NCI-H1105 treated with DMSO at 0.1 percent for 48 hours (cell line): ENCODE data around the gene USP31.
"Not testable (repeated sequence)": the region's sequence is repeated elsewhere in the genome, so short reads cannot be mapped to it uniquely, and the experiment has no call there.

ENCODE experiments used
- DNase-seq: peaks from one replicate; lab custom pipeline; 2025; lab: John Stamatoyannopoulos, UW

Gene USP31

DNA sequence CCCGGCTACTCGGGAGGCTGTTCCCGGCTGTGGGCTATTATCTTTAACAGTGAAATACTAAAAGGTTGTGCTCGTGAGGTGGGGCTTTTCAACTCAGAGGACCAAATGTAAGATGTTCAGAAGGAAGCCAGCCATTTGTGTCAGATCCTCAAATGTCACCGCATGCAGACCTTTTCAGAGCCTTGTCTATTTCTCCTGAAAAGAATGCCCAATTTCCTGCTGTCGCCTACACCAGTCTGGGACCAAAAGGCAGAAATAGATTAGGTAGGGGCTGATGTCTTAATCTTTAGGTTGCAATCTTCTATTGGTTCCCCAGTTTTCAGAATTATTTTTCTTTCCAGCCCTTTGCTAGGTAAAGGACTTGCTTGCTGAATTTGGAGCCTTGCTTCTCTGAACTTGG, 8.9 kb upstream of the USP31 start:
- DNase-seq: no peak

DNA sequence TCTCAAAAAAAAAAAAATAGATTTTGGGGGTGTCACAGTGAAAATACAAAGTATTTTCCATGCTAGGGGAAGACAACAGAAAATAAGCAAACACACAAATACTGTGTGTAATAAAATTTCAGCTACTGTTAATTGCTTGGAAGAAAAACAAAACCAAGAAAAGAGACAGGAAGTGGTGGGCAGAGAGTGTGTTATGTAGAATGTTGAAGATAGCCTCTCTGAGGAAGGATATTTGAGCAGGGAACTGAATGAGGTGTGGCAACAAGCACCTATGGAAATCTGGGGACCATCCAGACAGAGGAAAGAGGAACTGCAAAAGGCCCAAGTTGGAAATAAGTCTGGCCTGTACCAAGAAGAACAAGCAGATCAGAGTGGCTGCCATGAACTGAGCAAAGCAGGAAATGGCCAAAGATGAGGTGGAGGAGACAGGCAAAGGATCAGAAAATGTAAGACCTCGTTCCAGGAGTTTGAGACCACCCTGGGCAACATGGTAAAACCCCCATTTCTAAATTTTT, 7.8 kb upstream of the USP31 start:
- no peak for DNase-seq

DNA sequence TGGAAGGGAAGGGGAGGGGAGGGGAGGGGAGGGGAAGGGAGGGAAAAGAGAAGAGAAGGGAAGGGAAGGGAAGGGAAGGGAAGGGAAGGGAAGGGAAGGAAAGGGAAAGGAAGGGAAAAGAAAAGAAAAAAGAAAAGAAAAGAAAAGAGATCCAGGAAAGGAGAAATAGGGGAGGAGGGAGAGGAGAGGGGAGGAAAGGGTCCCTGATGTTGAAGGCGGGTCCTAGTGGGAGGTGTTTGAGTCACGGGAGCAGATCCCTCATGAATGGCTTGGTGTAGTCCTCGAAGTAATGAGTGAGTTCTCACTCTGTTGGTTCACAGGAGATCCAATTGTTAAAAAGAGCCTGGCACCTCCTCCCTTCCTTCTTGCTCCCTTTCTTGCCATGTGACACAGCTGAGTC, 6.9 kb upstream of the USP31 start:
- no peak for DNase-seq

DNA sequence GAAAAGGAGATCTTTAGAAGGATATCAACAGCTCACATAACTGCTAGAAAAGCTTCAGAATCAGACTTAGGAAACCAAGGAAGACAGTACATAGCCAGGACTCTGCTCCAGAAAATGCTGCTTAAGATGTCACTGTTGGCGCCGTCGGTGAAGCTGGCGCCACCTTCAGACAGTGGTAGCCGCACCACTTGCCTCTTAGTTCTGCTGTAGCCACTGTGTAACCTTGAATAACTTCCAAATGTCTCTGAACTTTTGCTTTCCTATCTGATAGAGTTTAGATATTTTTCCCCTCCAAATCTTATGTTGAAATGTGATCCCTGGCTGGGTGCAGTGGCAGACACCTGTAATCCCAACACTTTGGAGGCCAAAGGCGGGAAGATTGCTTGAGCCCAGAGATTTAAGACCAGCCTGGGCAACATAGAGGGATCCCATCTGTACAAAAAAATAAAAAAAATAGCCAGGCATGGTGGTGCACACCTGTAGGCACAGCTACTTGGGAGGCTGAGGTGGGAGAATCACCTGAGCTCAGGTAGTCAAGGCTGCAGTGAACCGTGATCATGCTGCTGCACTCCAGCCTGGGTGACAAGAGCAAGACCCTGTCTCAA, 6.3 kb upstream of the USP31 start:
- no peak for DNase-seq

DNA sequence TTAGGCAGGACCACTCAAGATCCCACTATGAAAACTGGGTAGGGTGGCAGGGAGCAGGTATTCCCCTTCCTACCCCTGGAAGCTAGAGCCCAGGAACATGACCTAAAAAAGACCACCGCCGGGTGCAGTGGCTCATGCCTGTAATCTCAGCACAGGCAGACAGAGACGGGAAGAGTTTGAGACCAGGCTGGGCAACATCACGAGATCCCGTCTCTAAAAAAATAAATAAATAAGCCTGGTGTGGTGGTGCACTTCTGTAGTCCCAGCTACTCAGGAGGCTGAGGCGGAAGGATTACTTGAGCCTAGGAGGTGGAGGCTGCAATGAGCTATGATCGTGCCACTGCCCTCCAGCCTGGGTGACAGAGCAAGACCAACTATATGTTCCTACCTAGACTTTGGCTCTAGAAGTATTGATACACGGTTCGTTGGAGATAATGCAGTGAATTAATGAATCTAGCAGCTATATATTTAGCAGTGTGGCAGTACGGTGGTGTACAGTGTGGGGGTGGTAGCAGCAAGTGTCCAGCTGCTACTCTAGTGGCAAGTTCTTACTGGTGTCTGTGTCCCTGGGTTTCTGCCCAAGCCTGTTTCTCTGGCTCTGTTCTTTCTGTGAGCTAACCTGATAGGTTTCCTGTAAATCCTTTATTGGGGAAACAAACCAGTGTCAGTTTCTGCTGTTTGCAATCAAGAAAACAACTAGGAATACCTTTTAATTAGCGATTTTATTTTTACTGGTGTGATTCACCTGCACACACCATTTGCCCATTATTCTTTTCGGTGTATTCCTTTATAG, 3.3 kb upstream of the USP31 start:
- no peak for DNase-seq

DNA sequence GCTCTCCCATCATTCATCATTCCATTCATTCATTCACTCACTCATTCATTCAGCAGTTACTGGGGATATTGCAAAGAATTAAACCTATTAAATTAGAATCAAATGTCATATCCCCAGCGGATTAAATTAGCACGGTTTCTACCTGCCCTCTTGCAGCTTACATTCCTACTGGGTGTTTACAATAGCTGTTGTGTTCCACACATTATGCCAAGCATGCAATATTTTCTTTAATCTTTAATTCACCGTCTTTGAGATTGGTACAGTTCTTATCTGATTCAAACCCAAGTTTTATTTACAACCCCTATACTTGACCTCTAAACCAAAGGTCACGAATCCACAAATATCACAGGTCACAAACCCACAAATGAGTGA, 727 bp upstream of the USP31 start:
- DNase-seq: no peak

DNA sequence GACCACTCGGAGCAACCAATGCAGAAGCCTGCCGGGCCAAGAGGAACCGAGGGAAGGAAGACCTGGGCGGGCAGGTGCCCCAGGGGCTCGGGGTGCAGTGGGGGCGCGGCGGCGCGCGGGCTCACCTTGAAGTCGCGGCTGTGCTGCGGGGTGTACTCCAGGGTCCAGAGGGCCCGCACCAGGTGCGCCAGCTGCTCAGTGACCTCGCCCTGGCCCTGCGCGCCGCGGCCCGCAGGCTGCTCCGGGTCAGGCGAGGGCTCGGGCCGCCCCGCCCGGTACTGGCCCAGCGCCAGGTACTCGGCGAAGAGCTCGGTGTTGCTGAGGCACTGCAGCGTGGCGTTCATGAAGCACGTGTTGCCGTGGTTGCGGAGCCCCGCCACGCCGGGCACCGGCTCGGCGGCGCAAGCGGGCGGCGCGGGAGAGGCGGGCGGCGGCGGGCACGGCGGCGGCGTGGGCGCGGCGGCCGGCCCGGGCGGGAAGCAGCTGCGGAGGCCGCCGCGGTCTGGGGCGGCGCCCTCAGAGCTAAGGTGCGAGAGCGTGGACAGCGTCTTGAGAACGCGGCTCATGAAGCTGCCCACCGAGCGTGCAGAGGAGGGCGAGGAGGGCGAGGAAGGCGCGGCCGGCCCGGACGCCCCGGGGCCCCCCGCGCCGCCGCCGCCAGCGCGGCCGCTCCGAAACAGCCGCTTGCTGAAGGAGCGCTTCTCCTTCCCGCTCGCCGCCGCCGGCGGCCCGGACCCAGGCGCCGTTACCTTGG, 562 bp downstream of the USP31 start:
- DNase-seq: peak; percentile 42

DNA sequence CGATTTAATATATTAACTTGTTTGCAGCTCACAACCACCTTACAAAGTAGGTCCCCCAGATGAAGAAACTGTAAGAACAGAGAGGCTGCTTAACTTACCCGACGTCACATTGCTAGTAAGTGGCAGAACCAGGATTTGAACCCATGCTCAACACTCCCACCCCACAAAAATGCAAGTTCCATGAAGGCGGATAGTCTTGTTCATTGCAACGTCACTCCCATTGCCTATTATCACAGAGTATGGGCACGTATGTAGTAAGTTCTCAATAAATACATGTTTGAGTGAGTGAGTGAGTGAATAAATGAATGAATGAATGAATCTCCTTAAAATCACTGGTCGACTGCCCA, 1.1 kb downstream of the USP31 start:
- DNase-seq: no peak

DNA sequence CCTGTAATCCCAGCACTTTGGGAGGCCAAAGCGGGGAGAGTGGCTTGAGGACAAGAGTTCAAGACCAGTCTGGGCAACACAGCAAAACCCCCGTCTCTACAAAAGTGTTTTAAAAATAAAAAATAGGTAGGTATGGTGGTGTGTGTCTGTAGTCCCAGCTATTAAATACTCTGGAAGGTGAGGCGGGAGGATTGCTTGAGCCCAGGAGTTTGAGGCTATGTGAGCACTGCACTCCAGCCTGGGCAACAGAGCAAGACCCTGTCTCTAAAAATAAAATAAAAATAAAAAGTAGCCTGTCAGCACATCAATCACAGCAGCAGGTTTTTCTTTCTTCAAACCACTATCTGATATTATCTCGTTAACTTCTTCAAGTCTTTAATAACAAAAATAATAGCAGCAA, 1.6 kb downstream of the USP31 start:
- DNase-seq: no peak

DNA sequence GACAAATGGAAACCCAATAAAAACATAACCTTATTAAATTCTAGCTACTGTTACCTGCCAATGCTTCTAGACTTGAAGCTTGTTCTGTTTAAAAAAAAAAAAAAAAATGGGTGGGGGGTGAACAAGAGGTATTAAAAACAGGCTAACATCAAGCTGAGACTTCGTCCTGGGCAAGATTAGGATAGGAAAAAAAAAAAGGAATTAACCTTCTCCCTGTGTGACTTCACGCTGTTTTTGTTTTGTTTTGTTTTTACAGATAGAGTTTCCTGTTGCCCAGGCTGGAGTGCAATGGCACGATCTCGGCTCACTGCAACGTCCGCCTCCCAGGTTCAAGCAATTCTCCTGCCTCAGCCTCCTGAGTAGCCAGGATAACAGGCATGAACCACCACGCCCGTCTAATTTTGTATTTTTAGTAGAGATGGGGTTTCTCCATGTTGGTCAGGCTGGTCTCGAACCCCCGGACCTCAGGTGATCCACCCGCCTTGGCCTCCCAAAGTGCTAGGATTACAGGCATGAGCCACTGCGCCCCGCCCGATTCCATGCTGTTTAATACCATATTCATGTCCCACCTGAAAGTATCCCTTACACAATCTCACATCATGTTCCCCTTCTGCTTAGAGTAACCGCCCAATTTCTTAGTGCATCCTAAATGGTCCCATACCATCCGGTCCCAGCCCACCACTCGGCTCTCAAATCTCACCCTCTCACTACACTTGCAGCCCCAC, 2.2 kb downstream of the USP31 start:
- no peak for DNase-seq

DNA sequence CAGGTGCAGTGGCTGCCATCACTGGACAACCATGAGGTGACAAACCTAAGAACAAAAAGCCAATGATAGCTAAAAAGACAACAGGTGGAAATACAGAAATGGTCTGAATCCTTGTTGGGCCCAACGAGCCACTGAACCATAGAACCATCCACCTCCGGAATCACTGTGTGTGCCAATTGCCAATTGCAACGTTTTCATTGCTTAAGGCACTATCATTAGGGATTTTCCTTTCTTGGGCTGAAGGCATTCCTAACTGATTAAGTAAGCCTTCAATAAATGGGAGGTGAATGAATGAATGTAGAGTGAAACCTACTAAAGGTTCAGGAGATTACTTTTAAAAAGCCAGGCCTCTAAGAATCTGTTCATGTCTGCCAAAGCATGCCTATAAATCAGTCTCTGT, 3.6 kb downstream of the USP31 start:
- no peak for DNase-seq

DNA sequence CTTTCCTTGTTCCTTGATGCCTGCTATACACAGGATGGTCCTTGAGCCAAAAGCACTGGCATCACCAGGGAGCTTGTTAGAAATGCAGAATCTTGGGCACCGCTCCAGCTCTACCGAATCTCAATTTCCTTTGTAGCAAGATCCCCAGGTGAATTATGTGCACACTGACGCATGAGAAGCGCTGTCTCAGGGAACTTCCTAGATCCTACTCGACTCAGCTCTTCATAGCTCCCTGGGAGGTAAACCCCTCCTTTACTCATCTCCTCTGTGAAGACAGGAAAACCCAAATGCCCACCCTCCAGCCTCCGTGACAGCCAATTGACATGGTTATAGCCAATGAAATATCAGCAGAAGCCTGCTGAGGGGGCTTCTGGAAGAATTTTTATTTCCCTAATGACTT, 4.1 kb downstream of the USP31 start:
- no peak for DNase-seq

DNA sequence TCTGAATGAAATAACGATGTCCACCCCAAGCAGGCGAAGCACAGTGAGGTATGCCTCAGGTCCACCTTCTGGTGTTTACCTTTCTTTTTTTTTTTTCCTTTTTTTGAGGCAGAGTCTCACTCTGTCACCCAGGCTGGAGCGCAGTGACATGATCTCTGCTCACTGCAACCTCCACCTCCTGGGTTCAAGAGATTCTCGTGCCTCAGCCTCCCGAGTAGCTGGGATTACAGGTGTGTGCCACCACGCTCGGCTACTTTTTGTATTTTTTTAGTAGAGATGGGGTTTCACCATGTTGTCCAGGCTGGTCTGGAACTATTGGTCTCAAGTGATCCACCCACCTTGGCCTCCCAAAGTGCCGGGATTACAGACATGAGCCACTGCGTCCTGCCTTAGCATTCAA, 4.9 kb downstream of the USP31 start:
- not testable (repeated sequence) for DNase-seq

DNA sequence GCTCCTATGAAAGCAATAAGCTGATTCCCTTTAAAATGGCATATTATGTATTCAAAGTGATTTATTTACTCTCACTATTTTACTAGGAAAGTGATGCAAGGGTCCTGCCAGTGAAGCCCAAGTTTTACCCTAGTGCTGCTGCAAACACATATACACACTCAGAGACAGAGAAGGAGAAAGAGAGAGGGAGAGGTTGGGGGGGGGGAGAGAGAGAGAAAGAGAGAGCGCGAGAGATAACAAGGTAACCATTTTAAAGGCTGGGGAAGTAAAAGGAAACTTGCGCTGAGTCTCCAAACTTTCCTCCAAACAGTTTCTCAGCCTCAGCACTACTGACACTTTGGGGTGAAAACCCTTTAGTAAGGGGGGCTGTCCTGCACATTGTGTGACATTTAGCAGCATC, 5.9 kb downstream of the USP31 start:
- DNase-seq: no peak

DNA sequence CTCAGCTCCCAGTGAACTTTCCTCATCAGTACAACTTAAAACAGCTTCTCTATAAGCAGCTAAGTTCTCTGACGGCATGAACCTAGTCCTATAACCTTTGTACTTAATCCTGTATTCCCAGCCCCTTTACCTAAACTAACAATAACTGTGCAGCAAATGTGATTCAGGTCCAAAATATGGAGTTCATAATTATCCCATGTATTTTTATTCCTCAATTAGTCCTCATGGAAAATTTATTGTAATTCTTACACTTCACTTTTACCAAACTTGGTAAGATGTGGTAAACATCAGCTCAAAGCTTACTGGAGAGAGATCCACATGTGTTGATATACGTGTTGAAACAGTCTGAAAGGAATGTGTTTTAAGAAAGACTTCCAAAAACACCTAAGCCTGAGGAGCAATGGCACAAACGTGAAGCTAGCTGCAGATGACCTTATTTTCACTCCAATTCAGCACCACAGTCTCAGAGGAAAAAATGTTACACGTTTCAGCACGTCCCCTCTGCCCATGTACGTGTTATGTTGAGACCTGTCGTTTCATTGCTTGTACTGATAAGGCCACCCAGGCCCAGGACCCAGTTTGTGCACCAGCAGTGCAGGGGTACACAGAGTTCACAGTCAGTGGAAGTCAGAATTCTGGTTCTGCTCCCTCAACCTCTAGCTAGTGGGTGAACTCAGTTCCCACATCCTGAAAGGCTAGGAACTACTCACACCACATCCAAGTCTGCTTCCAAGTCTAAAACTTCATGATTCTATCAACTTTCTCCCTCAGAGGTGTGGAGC, 7.1 kb downstream of the USP31 start:
- no peak for DNase-seq

DNA sequence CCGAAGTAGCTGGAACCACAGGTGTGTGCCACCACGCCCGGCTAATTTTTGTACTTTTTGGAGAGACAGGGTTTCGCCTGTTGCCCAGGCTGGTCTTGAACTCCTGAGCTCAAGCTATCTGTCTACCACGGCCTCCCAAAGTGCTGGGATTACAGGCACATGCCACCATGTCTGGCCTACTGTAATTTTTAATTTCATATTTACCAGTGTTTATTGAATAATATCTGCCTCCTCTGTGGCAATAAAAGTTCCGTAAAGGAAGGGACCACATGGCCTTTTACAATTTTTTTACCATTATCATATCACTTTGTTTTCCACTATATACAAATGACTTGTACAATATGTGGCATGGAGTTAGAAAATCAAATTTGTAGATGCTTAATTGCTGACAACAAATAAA, 7.8 kb downstream of the USP31 start:
- DNase-seq: no peak

DNA sequence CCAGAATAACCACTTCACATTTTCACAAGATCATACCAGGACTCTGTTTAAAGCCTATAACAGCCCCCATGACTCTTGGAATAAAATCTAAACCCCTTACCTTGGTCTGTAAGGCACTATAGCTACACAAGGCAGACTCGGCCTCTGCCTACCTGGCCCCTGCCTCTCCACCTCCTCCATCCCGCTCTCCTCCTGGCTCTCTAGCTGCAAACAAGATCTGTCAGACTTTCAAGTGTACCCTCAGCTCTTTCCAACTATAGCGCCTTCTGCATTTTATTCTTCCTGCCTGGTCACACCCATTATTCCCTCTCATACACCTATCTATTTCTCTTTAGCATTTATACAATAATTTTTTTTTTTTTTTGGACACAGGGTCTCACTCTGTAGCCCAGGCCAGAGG, 8.2 kb downstream of the USP31 start:
- no peak for DNase-seq

DNA sequence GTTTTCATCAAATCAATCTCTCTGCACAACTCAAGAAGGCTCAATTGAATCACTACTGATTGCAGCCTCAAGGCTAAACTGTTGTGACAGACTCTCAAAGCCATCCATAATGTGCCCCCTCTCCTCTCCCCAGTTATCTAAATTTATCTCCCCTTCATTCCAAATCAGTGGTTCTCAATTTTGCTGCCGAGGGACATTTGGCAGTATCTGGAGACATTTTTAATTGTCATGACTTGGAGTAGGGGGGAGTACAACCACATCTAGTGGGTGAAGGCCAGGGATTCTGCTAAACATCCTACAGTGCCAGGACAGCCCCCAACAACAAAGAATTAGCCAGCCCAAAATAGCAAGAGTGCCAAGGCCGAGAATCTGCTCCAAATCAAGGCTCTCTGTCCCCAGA, 9.1 kb downstream of the USP31 start:
- no peak for DNase-seq

DNA sequence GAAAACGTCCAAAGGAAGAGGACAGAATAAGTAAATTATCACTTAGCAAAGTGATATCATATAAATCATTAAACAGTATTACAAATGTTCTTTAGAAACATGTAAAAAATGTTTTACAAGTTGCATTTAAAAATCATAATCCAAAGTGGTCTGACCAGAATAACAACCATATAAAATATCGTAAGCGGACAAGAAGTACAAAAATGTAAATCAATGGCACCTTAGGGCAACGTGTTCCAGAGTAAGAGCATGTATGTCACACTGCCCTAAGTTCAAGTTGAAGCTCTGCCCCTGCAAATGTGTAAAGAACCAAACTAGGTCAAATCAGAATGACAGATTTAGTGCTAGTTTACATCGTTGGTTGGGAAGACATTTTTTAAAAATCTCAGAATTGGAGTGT, 11.4 kb downstream of the USP31 start:
- no peak for DNase-seq

DNA sequence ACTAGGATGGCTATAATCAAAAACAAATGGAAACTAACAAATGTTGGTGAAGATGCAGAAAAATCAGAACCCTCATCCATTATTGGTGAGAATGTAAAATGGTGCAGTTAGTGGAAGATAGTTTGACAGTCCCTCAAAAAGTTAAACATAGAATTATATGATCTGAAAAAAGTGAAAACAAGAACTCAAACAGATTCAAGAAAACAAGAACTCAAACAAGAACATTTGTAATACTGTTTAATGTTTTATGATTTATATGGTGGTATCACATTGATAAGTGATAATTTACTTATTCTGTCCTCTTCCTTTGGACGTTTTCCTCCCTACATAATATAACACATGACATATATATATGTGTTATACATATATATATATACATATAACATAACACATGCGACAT, 12.0 kb downstream of the USP31 start:
- DNase-seq: no peak

DNA sequence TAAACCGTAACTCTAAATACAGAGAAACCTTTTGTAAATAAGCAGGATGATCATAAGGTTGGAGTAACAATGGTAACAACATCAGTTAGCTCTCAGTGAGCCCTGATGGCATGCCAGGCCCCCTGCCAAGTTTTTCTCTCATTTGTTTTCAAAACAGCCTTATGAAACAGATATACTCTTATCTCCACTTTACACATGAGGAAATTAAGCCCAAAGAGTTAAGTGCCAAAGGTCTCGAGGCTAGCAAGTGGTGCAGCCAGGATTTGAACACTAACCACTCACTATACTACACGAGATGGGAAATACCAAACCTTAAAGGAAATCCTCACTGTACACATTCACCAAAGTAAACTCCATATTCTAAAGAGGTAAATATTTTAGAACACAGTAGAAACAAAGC, 15.0 kb downstream of the USP31 start:
- DNase-seq: no peak
